Tibial artery (tissue), 4 donors: ENCODE data around the gene LGALS4.
"Not testable (repeated sequence)": the region's sequence is repeated elsewhere in the genome, so short reads cannot be mapped to it uniquely, and the experiment has no call there.

Experiments
- DNase-seq, 2 donors: peaks; one replicate each; pipeline ENCODE4 v3.0.0-alpha.2; 2019
- H3K27ac ChIP-seq, 2 donors: fragments of 200-600 bp; sonication (generic) in 1 of 2; 1 replicate in 1 of 2; 2 replicates in 1 of 2; pipeline ENCODE4 v1.5.1; 2018 to 2019; ENCODE audit warnings: mild to moderate bottlenecking in 1 of 2
- H3K27me3 ChIP-seq, 2 donors: fragments of 200-600 bp; sonication (generic) in 1 of 2; one replicate each; pipeline versions ENCODE4 v1.5.1 to v1.6.0; 2016 to 2019
- H3K36me3 ChIP-seq, 3 donors: fragments of 200-600 bp; sonication (generic) in 2 of 3; one replicate each; pipeline ENCODE4 v1.5.1; 2016 to 2019; ENCODE audit warnings: mild to moderate bottlenecking in 2 of 3
- H3K4me1 ChIP-seq, 4 donors: fragments of 200-600 bp; sonication (generic) in 2 of 4; 1 replicate in 3 of 4; 2 replicates in 1 of 4; pipeline ENCODE4 v1.5.1; 2016 to 2019
- H3K4me3 ChIP-seq, 2 donors: fragments of 200-600 bp; sonication (generic) in 1 of 2; 1 replicate in 1 of 2; 2 replicates in 1 of 2; pipeline ENCODE4 v1.5.1; 2018 to 2019; ENCODE audit warnings: mild to moderate bottlenecking in 2 of 2
- H3K9me3 ChIP-seq, 3 donors: fragments of 200-600 bp; sonication (generic) in 1 of 3; one replicate each; pipeline ENCODE4 v1.5.1; 2016 to 2019
- intact Hi-C: fragments of 100-400 bp; cut with DNase I; formaldehyde crosslinking; loops from one replicate; pipeline ENCODE4 v1.15.0; 2023; ENCODE audit warnings: low total_unique reads
- TF ChIP-seq, protein P1 (sequence below), 2 experiments: fragments of 200-600 bp in 1 of 2; fragments of 450-650 bp in 1 of 2; IDR thresholded peaks; one replicate each; pipeline ENCODE4 v1.5.1; 2017 to 2019; ENCODE audit warnings: antibody characterized with exemption in 2 of 2, mild to moderate bottlenecking in 1 of 2, moderate library complexity in 1 of 2

Gene LGALS4

DNA sequence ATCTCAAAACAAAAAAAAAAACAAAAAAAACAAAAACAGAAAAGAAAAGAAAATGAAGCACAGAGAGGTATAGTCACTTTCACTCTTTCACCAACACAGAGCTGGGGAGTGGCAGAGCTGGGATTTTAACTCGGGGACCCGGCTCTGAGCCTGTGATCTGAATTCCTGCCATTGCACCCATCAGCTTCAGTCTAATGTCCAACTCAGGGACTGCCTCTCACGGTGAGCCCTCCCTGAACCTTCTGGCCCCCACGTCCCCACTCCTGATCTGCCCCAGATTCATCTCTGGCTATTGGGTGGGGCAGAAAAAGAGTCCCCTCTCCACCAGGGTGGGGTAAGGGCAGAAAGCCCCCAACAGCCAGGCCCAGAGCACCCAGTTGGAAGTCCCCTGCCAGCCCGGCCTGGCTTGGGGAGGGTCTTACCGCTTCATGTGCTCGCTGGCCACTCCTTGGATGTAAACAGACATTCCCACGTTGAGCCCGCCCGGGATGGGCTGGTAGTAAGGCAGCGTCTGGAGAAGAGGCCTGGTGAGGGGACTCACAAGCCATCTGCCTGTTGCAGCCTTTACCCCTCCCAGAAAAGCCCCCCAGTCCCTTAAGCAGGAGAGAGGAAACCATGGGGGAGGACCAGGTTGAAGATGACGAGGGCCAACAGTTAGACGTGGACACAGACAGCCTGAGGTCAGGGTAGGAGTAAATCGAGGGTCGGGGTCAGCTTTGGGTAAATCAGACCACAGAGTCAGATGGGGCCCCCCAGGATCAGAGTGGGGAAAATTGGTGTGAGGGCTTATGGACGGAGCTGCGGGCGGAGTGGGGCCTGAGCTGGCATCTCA is 520 bp downstream of the LGALS4 start:
- intact Hi-C loops, result no loop called here
- no peak overlapping the region for H3K4me3 ChIP-seq
- peaks cover 23 to 28% (median 25%) of the 10 kb centered on the region in 3 donors for H3K36me3 ChIP-seq
- no peak overlapping the region for H3K27ac ChIP-seq
- no peak for DNase-seq
- no peaks in the 10 kb centered on the region for H3K4me1 ChIP-seq
- TF ChIP-seq, protein P1, sequence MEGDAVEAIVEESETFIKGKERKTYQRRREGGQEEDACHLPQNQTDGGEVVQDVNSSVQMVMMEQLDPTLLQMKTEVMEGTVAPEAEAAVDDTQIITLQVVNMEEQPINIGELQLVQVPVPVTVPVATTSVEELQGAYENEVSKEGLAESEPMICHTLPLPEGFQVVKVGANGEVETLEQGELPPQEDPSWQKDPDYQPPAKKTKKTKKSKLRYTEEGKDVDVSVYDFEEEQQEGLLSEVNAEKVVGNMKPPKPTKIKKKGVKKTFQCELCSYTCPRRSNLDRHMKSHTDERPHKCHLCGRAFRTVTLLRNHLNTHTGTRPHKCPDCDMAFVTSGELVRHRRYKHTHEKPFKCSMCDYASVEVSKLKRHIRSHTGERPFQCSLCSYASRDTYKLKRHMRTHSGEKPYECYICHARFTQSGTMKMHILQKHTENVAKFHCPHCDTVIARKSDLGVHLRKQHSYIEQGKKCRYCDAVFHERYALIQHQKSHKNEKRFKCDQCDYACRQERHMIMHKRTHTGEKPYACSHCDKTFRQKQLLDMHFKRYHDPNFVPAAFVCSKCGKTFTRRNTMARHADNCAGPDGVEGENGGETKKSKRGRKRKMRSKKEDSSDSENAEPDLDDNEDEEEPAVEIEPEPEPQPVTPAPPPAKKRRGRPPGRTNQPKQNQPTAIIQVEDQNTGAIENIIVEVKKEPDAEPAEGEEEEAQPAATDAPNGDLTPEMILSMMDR (IDR thresholded peaks at IDR 0.05), result no peak
- H3K9me3 ChIP-seq, result no peaks in the 10 kb centered on the region
- H3K27me3 ChIP-seq, result no peaks in the 10 kb centered on the region

DNA sequence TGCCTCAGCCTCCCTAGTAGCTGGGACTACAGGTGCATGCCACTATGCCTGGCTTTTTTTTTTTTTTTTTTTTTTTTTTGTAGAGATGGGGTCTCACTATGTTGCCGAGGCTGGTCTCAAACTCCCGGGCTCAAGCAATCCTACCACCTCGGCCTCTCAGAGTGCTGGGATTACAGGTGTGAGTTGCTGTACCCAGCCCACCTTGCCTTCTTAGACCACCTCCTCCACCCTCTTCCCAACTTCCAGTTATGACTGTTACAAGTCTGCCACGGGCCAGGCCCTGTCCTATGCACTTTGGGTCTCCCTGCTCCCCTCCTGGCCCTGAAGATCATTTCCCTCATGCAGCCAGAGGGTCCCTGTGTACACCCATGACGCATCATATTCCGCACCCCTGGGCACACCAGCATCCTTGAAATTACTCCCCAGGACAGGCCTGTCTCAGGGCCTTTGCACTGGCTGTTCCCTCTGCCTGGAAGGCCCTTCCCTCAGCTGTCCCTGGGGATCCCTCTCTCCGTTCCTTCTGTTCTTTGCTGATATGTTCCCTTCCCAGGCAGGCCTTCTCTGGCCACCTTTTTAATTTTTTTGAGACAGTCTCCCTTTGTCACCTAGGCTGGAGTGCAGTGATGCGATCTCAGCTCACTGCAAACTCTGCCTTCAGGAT is 3.0 kb downstream of the LGALS4 start:
- H3K9me3 ChIP-seq, result no peaks in the 10 kb centered on the region
- H3K27ac ChIP-seq, result no peak overlapping the region
- TF ChIP-seq, protein P1 (IDR thresholded peaks at IDR 0.05), result no peak
- H3K27me3 ChIP-seq, result no peaks in the 10 kb centered on the region
- intact Hi-C loops, result no loop called here
- H3K36me3 ChIP-seq, result peaks cover 0 to 3% (median under 1%) of the 10 kb centered on the region in 3 donors
- DNase-seq, result no peak
- no peaks in the 10 kb centered on the region for H3K4me1 ChIP-seq
- H3K4me3 ChIP-seq, result no peak overlapping the region

DNA sequence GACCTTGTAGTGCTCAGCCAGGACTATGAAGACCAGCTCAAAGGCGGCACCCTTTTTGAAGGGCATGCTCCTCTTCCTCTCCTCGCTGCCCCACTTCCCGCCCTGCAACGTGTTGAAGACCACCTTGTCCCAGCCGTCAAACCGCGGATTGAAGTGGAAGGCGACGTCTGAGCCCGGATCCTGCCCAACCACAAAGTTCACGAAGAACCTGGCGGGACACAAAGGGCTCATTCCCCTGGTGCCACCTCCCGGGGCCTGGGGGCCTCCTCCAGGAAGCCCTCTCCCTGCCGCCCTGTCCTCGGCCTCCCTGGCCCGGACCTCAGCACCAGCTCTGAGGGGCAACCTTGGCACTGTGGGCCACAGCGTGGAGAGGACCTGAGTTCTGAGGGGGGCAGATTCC is 4.0 kb downstream of the LGALS4 start:
- H3K27me3 ChIP-seq, result no peaks in the 10 kb centered on the region
- H3K36me3 ChIP-seq, result peaks cover 0 to 3% (median 0%) of the 10 kb centered on the region in 3 donors
- TF ChIP-seq, protein P1 (IDR thresholded peaks at IDR 0.05), result no peak
- no peak overlapping the region for H3K27ac ChIP-seq
- no peaks in the 10 kb centered on the region for H3K4me1 ChIP-seq
- H3K9me3 ChIP-seq, result no peaks in the 10 kb centered on the region
- no peak overlapping the region for H3K4me3 ChIP-seq
- DNase-seq, result no peak
- intact Hi-C loops, result no loop called here

DNA sequence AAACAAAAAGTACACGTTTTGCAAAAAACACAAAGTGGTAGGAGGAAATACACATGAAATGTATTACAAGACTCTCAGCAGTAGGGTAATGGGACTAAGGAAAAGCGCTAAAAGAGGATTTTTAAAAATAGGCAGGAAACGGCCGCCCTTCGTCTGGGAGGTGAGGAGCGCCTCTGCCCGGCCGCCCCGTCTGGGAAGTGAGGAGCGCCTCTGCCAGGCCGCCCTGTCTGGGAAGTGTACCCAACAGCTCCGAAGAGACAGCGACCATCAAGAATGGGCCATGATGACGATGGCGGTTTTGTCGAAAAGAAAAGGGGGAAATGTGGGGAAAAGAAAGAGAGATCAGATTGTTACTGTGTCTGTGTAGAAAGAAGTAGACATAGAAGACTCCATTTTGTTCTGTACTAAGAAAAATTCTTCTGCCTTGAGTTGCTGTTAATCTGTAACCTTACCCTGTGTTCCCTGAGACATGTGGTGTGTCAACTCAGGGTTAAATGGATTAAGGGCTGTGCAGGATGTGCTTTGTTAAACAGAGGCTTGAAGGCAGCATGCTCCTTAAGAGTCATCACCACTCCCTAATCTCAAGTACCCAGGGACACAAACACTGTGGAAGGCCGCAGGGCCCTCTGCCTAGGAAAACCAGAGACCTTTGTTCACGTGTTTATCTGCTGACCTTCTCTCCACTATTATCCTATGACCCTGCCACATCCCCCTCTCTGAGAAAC is 5.2 kb downstream of the LGALS4 start:
- H3K27ac ChIP-seq, intact Hi-C loops, H3K4me3 ChIP-seq: not testable (repeated sequence)

DNA sequence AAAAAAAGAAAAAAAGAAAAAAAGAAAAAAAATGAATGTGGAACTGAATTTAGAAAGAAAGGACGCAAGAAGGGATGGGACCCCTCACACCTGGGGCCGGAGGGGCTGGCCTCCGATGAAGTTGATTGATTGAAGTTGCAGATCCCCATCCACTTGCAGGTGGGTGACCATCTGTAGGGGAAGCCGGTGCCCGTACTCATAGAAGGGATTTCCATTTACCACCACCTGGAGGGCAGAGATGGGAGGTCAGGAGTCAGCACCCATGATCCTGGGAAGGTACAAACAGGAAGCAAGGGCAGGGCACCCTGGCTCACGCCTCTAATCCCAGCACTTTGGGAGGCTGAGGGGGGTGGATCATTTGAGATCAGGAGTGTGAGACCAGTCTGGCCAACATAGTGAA is 6.4 kb downstream of the LGALS4 start:
- Histone ChIP-seq H3K27ac (no peak overlapping the region), H3K4me3 (no peak overlapping the region), H3K36me3 (peaks cover 0 to 11% (median 0%) of the 10 kb centered on the region in 3 donors), H3K4me1 (no peaks in the 10 kb centered on the region), H3K27me3 (no peaks in the 10 kb centered on the region), H3K9me3 (no peaks in the 10 kb centered on the region)
- no peak for DNase-seq
- TF ChIP-seq, protein P1 (IDR thresholded peaks at IDR 0.05), result no peak
- intact Hi-C loops, result no loop called here

More for the DNA sequence above, 5.2 kb downstream of the LGALS4 start:
- not testable (repeated sequence) for H3K4me1 ChIP-seq, H3K27me3 ChIP-seq, H3K9me3 ChIP-seq, H3K36me3 ChIP-seq, DNase-seq
